GM12878 (cell line): ENCODE measurements around the gene IRF9. TPM values are rescaled to one million over a fixed set of nuclear protein-coding genes. Genes with fewer than 3 reads are reported as not detected.

Experiments
- ATAC-seq: fragments of 200-7000 bp; cut with Tn5 transposase; 3 replicates; pipeline ENCODE4 v1.9.1; 2020; ENCODE audit warnings: mild to moderate bottlenecking, moderate library complexity
- BruUV-seq: library from RNA; stranded (reverse); fragments of 400-500 nt; replicated peaks from 2 replicates; lab custom pipeline; 2021; lab: Mats Ljungman, UMichigan
- CTCF ChIA-PET: fragments of 300-600 bp; sonication (Branson Sonifier 250); formaldehyde crosslinking; extraction: SDS; loops from one replicate; lab custom pipeline; 2021; ENCODE audit warnings: inconsistent platforms; lab: Yijun Ruan, JAX
- POLR2A ChIA-PET: fragments of 350-600 bp; formaldehyde crosslinking; extraction: SDS; loops from one replicate; lab custom pipeline; 2021; ENCODE audit warnings: inconsistent platforms; lab: Charles Lee
- RAD21 ChIA-PET: fragments of 300-600 bp; sonication (Branson Sonifier 250); formaldehyde crosslinking; loops from one replicate; lab custom pipeline; 2023; ENCODE audit warnings: antibody characterized with exemption; ENCODE audit not compliant: unreplicated experiment; lab: Charles Lee
- SMC1A ChIA-PET: fragments of 300-600 bp; sonication (Branson Sonifier 250); formaldehyde crosslinking; loops from one replicate; lab custom pipeline; 2023; ENCODE audit not compliant: unreplicated experiment, uncharacterized antibody; lab: Charles Lee
- DNase-seq: peaks from one replicate; pipeline ENCODE4 v3.0.0-alpha.2; 2011; ENCODE audit warnings: low read depth, low spot score
- FAIRE-seq: peaks from 3 replicates; lab custom pipeline; 2011; peaks lifted over from hg19 to GRCh38; lab: Jason Lieb, UNC
- H2AFZ ChIP-seq: 2 replicates; pipeline ENCODE4 v1.6.0; 2011; ENCODE audit warnings: low read depth, low read length, control low read depth; ENCODE audit not compliant: control insufficient read depth
- H3K27ac ChIP-seq: 2 replicates; pipeline ENCODE4 v1.5.1; 2011; ENCODE audit warnings: control low read depth; ENCODE audit not compliant: control insufficient read depth, insufficient read depth
- H3K27me3 ChIP-seq, 2 experiments: replicated peaks in 1 of 2; 2 replicates each; pipeline versions ENCODE4 v1.6.0 to v1.6.1; 2011; ENCODE audit warnings: low read length in 1 of 2; ENCODE audit not compliant: control insufficient read depth in 2 of 2, insufficient read depth in 2 of 2
- H3K36me3 ChIP-seq, 2 experiments: 2 replicates each; pipeline ENCODE4 v1.5.1; 2011; ENCODE audit warnings: low read length in 1 of 2; ENCODE audit not compliant: control insufficient read depth in 2 of 2, insufficient read depth in 2 of 2
- H3K4me1 ChIP-seq: 2 replicates; pipeline ENCODE4 v1.6.1; 2011; ENCODE audit warnings: mild to moderate bottlenecking, low read length, moderate library complexity, mixed read lengths; ENCODE audit not compliant: control insufficient read depth, insufficient read depth
- H3K4me2 ChIP-seq: 2 replicates; pipeline ENCODE4 v1.6.0; 2011; ENCODE audit warnings: control low read depth; ENCODE audit not compliant: control insufficient read depth, insufficient read depth
- H3K4me3 ChIP-seq: fragments of 200-600 bp; sonication (generic); 2 replicates; pipeline ENCODE4 v1.5.1; 2016
- H3K79me2 ChIP-seq: 2 replicates; pipeline ENCODE4 v1.6.0; 2011; ENCODE audit warnings: low read length; ENCODE audit not compliant: control insufficient read depth, insufficient read depth
- H3K9ac ChIP-seq: 2 replicates; pipeline ENCODE4 v1.8.0; 2011; ENCODE audit warnings: low read length, control low read depth, mixed read lengths; ENCODE audit not compliant: control insufficient read depth, insufficient read depth
- H3K9me3 ChIP-seq: replicated peaks from 3 replicates; pipeline ENCODE4 v1.5.1; 2011; ENCODE audit warnings: mild to moderate bottlenecking, low read length; ENCODE audit not compliant: control insufficient read depth, insufficient read depth
- H4K20me1 ChIP-seq: 2 replicates; pipeline ENCODE4 v1.6.0; 2011; ENCODE audit not compliant: control insufficient read depth, insufficient read depth
- NR2C2 ChIP-seq: IDR thresholded peaks from 2 replicates; pipeline ENCODE4 v1.6.1; 2011; ENCODE audit warnings: borderline replicate concordance, low read depth; ENCODE audit not compliant: control insufficient read depth, insufficient read length
- WGBS: methylation state at CpG from one replicate; pipeline ENCODE4 v1.1.6; 2016; ENCODE audit warnings: low lambda C conversion rate; ENCODE audit not compliant: insufficient replicate concordance, insufficient coverage; ENCODE audit errors: missing lambda C conversion rate; 5-methylcytosine and 5-hydroxymethylcytosine counted together
- in situ Hi-C: fragments of 300-500 bp; cut with MboI; formaldehyde crosslinking; loops from 9 replicates; pipeline ENCODE4 v1.14.3; 2018; ENCODE audit warnings: mixed read lengths
- intact Hi-C: fragments of 100-400 bp; cut with micrococcal nuclease; formaldehyde crosslinking; loops from one replicate; pipeline ENCODE4 v1.14.2; 2022; ENCODE audit not compliant: unreplicated experiment
- polyA plus RNA-seq, 11 experiments: library from polyadenylated mRNA; depleted of rRNA in 4 of 11; unstranded in 6 of 11; stranded (reverse) in 5 of 11; fragments of >200 nt; fragmentation: Nextera tagmentation in 4 of 11; fragmentation: Illumina TruSeq in 1 of 11; extraction: Ambion mirVana in 4 of 11; extraction: Trizol in 1 of 11; gene quantifications; 1 replicate in 1 of 11; 2 replicates in 10 of 11; pipeline versions ENCODE4 v1.2.1 to v1.2.3, GENCODE V29; 2011 to 2016; ENCODE audit warnings: inconsistent platforms in 2 of 11, missing spikeins in 2 of 11, low read depth in 1 of 11
- total RNA-seq, 4 experiments: library from RNA; depleted of rRNA in 3 of 4; stranded (reverse); fragments of >200 nt in 3 of 4; fragmentation: Illumina TruSeq in 1 of 4; extraction: Trizol in 1 of 4; gene quantifications; 2 replicates each; pipeline versions ENCODE4 v1.2.1 to v1.2.3, GENCODE V29; 2013 to 2021
- TF ChIP-seq, protein P1 (sequence below): fragments of 450-650 bp; IDR thresholded peaks from 2 replicates; pipeline ENCODE4 v1.6.1; 2016; ENCODE audit warnings: mild to moderate bottlenecking

The IRF9 gene
- total and polyA plus RNA-seq, 10 of the 15 experiments (the other 5 are each of a cell fraction or from before 2014, with no cell fraction given) = 47.6 to 234 (median 148) TPM

GRCh38 chr14:24113379-24113800 is 47.7 kb upstream of the IRF9 start:
- Histone ChIP-seq H3K27me3 (no peaks in the 10 kb centered on the region), H3K4me2 (peak overlapping the region; percentile 94), H3K9me3 (no peaks in the 10 kb centered on the region), H3K4me1 (peaks cover 12% of the 10 kb centered on the region), H3K4me3 (peak overlapping the region; percentile 89), H3K36me3 (peaks cover 5 to 11% of the 10 kb centered on the region in 2 experiments), H2AFZ (peak overlapping the region; percentile 76), H3K9ac (peak overlapping the region; percentile 98), H3K27ac (peak overlapping the region; percentile 94), H4K20me1 (no peaks in the 10 kb centered on the region), H3K79me2 (peaks cover 24% of the 10 kb centered on the region)
- POLR2A ChIA-PET = interaction anchor here (0.8 to 17.1 kb wide), 12 partner anchors 12 to 133 kb away, joined by 3 to 276 read pairs (median 9); partner anchors contain the start of genes EMC9, FITM1, IRF9 and PCK2
- FAIRE-seq (no peak), ATAC-seq (peak; percentile 5), DNase-seq (no peak)
- CTCF ChIA-PET = interaction anchor here (0.8 to 5.9 kb wide), 10 partner anchors 13 to 693 kb away, joined by 3 to 39 read pairs (median 12); partner anchors contain the start of genes IRF9, PCK2, PSME1 and PSME2
- intact Hi-C loops (no loop called here), in situ Hi-C loops (loop anchor here (25.0 kb wide), 1 partner anchor 801 kb away; the partner anchor contains the start of genes BCL2L2, PABPN1 and PPP1R3E)
- WGBS = 20% methylated on average over 15 of the region's 15 CpGs
- SMC1A ChIA-PET = interaction anchor here (0.8 to 7.7 kb wide), 16 partner anchors 12 to 220 kb away, joined by 3 to 70 read pairs (median 6); partner anchors contain the start of genes CHMP4A, EMC9, IRF9 and PCK2
- RAD21 ChIA-PET = interaction anchor here (1.4 to 5.8 kb wide), 11 partner anchors 11 to 134 kb away, joined by 4 to 69 read pairs (median 12); partner anchors contain the start of genes EMC9, IRF9, PCK2 and PSME1
- TSS peak; percentile 90 for BruUV-seq
- TF ChIP-seq, protein P1, sequence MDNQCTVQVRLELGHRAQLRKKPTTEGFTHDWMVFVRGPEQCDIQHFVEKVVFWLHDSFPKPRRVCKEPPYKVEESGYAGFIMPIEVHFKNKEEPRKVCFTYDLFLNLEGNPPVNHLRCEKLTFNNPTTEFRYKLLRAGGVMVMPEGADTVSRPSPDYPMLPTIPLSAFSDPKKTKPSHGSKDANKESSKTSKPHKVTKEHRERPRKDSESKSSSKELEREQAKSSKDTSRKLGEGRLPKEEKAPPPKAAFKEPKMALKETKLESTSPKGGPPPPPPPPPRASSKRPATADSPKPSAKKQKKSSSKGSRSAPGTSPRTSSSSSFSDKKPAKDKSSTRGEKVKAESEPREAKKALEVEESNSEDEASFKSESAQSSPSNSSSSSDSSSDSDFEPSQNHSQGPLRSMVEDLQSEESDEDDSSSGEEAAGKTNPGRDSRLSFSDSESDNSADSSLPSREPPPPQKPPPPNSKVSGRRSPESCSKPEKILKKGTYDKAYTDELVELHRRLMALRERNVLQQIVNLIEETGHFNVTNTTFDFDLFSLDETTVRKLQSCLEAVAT = peak; percentile 17; the same call in 1 of the 2 replicates
- TF ChIP-seq NR2C2 = no peak
